GM12801 (cell line): ENCODE results near the gene NOX3.

Experiments
- CTCF ChIP-seq: IDR thresholded peaks from one replicate; pipeline ENCODE4 v1.5.1; 2011; ENCODE audit warnings: control low read depth; ENCODE audit not compliant: insufficient read length; ENCODE audit errors: extremely low read depth

Gene NOX3

GRCh38 chr6:155461556-155461955, 5.9 kb upstream of the NOX3 start:
- TF ChIP-seq CTCF: no peak

DNA sequence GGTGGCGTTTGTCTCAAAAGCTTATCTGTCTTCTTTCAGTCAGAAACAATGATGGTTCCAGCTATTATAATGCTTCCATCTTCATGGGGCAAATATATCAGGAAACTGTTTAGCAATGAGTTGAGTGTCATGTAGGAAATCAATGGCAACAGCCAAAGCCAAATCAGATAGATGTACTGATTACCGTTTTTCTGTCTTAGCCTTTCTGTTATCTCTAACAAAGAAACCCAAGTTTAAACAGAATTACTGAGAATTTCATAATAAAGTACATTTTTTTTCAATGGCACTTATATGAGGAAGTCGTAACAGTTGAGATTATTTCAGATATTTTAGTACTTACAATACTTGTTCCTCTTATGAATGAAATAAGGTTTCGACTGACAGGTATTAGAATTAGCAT, 1.2 kb downstream of the NOX3 start:
- no peak for TF ChIP-seq CTCF

- TF ChIP-seq CTCF: no peak
These were observed 1.6 kb downstream of the NOX3 start for GRCh38 chr6:155454008-155454407.

- TF ChIP-seq CTCF: no peak
These were observed 3.1 kb downstream of the NOX3 start for GRCh38 chr6:155452576-155452975.

DNA sequence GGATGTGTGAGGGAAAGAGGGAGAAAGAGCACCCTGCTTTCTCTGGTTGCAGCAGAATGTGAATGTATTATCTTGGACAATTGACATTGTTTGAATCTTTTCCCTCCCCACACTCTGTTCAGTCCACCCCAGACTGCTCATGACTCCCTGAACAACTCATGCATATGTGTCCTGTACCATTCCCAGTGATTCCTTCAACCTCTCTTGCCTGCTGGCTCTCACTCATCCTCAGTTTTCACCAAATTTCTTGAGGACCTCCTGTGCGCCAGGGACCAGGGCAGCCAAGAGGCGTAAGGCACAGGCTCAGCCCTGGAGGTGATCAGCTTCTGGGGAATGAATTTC, 5.4 kb downstream of the NOX3 start:
- no peak for TF ChIP-seq CTCF

DNA sequence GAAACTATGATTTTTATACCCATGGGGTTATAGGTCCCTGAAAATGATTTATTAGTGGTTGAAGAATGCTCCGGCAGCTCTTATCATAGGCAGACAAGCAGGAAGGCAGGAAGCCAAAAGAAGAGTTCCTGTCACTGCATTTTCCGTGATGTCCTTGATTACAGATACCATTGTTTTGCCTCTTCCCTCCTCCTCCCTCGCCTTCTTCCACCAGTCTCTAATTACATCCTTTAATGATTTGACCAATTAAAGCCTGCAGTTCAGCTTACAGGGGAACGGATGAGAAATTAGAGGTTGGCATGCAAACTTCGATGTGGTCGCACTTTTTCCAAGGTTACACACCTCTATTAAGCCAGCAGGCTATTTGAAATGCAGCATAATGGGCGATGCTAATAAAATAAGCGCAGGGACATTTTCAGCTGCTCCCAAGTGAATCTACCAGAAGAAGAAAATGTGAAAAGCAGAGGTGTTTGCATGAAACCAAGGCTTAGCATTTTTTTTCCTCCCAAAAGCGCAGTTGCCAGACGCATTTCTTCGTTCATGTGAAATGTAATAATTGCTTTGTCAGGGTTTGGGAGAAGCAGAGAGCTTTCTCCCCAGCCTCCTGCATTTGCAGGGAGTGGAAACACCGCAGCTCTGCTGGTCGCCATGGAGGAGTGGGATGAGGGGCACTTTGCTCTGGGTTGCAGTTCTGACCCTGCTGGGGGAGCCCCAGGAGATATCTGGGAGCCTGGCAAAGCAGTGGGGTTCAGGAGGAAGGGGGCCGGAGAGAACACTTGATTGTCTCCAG, 6.0 kb downstream of the NOX3 start:
- no peak for TF ChIP-seq CTCF

DNA sequence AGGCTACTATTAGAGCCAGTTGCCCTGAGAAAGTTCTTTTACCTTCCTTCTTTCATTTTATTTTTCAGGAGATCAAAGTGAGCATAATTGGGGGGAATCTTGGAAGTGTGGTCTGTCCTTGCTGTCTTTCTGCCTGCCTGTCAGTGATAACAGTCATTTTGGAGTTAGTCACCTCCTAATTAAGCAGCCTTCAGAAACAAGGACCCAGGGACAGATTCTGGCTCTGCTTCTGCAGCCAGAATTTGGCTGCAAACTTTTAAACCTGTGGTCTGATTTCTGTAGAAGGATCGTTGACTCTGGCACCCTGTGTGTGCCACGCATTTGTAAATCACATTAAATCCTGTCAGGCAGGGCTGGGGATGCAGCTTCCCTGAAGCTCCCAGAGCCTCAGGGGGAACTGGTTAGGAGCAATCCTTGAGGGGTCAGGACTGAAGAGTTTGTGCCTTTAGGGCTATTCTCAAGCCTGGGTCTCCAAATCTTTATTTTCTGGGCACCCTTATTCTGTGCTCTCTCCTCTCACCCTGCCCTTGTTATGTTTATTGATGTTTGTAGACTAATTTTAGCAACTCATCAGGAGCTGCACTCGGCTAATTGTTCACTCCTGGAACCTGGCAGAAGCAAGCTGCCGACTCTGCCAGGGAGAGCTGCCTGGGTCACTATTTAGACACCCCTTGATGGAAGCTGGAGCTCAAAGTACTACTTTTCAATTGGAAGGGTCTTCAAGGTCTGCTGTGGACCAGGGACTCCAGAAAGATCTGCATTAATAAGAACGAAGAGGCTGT, 6.8 kb downstream of the NOX3 start:
- TF ChIP-seq CTCF: no peak
